ENCODE results near the gene INO80C. TPM values are rescaled to one million over a fixed set of nuclear protein-coding genes. Genes with fewer than 3 reads are reported as not detected.

INO80C gene
- total RNA-seq, 1 donor from 2014 or later: 30.0 TPM

DNA sequence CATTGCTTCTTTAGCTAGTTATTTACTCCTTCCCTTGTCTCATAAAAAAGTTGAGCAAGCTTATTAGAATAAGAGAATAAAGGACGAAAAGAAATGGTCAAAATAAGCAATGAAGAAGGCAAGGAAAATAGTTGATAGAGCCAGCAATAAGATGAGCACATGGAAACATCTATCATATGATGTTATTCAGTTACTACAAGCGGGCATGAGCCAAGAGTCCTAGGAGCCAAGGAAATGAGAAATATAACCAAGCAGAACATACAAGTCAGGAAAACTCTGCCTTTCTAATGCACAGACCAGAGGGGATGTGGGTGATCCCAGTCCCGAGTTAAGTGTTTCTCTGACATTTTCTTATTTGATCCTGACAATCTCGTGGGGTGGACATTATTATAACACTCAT, 33.9 kb downstream of the INO80C start:
- Mint-ChIP-seq H3K4me3 (no peak overlapping the region), H3K4me1 (peaks cover 2% of the 10 kb centered on the region), H3K27me3 (ENCODE audit: low read depth) (no peaks in the 10 kb centered on the region), H3K9me3 (no peaks in the 10 kb centered on the region), H3K27ac (no peak overlapping the region), H3K36me3 (peaks cover 2% of the 10 kb centered on the region)
- TF ChIP-seq, protein P1, sequence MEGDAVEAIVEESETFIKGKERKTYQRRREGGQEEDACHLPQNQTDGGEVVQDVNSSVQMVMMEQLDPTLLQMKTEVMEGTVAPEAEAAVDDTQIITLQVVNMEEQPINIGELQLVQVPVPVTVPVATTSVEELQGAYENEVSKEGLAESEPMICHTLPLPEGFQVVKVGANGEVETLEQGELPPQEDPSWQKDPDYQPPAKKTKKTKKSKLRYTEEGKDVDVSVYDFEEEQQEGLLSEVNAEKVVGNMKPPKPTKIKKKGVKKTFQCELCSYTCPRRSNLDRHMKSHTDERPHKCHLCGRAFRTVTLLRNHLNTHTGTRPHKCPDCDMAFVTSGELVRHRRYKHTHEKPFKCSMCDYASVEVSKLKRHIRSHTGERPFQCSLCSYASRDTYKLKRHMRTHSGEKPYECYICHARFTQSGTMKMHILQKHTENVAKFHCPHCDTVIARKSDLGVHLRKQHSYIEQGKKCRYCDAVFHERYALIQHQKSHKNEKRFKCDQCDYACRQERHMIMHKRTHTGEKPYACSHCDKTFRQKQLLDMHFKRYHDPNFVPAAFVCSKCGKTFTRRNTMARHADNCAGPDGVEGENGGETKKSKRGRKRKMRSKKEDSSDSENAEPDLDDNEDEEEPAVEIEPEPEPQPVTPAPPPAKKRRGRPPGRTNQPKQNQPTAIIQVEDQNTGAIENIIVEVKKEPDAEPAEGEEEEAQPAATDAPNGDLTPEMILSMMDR (IDR thresholded peaks at IDR 0.05; ENCODE audit: unreplicated experiment): no peak
- no peak for DNase-seq (ENCODE audit: low spot score in 2 of 2, unreplicated experiment in 2 of 2)

DNA sequence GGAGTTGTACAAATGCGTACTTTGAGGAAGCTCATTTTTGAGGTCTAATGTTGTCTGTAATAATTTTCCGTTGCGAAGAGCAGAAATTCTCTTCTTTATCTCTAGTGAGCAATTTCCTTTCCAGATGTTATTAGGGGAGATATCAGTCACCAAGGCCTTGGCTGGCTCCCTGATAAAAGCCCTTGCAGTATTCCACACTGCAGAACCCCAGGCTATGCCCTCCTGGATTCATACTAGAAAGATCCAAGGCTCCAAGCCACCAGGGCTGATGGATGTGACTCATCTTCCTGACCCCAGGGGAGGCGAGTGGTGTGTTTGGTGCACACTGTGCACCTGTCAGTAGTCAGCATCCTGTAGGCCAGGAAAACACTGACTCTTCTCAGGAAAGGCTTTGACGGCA, 34.7 kb downstream of the INO80C start:
- Mint-ChIP-seq H3K36me3 (peaks cover 2% of the 10 kb centered on the region), H3K9me3 (no peaks in the 10 kb centered on the region), H3K27me3 (ENCODE audit: low read depth) (no peaks in the 10 kb centered on the region), H3K27ac (no peak overlapping the region), H3K4me1 (peaks cover 8% of the 10 kb centered on the region), H3K4me3 (no peak overlapping the region)
- DNase-seq (ENCODE audit: low spot score in 2 of 2, unreplicated experiment in 2 of 2): no peak
- TF ChIP-seq, protein P1 (IDR thresholded peaks at IDR 0.05; ENCODE audit: unreplicated experiment): no peak

DNA sequence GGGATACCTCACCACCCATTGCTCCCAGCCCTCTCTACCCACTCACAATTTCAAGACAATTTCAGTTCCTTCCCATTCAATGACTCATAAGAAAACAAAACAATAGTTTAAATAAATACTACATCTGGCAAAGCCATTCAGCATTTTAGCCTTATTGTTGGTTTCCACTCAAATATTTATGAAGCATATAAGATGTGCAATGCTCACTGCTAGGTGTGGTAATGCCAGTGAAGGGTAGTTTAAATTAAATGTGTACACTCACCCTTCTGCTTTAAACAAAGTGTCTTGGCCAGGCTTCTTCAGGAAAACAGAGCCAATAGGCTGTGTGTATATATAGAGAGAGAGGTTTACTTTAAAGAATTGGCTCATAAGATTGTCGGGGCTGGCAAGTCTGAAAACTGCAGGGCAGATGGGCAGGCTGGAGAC, 37.0 kb downstream of the INO80C start:
- DNase-seq (ENCODE audit: low spot score in 2 of 2, unreplicated experiment in 2 of 2): no peak
- TF ChIP-seq, protein P1 (IDR thresholded peaks at IDR 0.05; ENCODE audit: unreplicated experiment): no peak
- no peak overlapping the region for H3K27ac Mint-ChIP-seq
- H3K27me3 Mint-ChIP-seq (ENCODE audit: low read depth): no peaks in the 10 kb centered on the region
- H3K9me3 Mint-ChIP-seq: no peaks in the 10 kb centered on the region
- H3K36me3 Mint-ChIP-seq: peaks cover under 1% of the 10 kb centered on the region
- peaks cover 12% of the 10 kb centered on the region for H3K4me1 Mint-ChIP-seq
- no peak overlapping the region for H3K4me3 Mint-ChIP-seq

DNA sequence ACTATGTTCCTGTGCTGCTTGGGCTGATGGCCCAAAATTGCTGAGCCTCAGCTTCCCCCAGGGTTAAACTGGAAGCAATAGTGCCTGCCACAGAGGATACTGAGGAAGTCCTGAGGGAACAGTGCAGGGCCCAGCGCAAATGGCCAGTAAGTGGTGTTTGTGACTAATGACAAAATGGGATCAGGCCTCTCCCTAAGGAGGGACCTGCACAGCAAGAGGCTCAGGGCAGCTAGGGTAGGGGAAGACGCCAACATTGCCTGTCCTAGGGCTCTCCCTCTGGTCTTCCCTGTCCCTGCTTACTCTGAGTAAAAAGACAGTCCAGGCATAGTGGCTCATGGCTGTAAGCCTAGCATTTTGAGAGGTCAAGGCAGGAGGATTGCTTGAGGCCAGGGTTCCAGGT, 37.8 kb downstream of the INO80C start:
- Mint-ChIP-seq H3K4me1 (peaks cover 12% of the 10 kb centered on the region), H3K27ac (no peak overlapping the region), H3K36me3 (no peaks in the 10 kb centered on the region), H3K27me3 (ENCODE audit: low read depth) (no peaks in the 10 kb centered on the region), H3K9me3 (no peaks in the 10 kb centered on the region), H3K4me3 (no peak overlapping the region)
- DNase-seq (ENCODE audit: low spot score in 2 of 2, unreplicated experiment in 2 of 2): no peak
- TF ChIP-seq, protein P1 (IDR thresholded peaks at IDR 0.05; ENCODE audit: unreplicated experiment): no peak

DNA sequence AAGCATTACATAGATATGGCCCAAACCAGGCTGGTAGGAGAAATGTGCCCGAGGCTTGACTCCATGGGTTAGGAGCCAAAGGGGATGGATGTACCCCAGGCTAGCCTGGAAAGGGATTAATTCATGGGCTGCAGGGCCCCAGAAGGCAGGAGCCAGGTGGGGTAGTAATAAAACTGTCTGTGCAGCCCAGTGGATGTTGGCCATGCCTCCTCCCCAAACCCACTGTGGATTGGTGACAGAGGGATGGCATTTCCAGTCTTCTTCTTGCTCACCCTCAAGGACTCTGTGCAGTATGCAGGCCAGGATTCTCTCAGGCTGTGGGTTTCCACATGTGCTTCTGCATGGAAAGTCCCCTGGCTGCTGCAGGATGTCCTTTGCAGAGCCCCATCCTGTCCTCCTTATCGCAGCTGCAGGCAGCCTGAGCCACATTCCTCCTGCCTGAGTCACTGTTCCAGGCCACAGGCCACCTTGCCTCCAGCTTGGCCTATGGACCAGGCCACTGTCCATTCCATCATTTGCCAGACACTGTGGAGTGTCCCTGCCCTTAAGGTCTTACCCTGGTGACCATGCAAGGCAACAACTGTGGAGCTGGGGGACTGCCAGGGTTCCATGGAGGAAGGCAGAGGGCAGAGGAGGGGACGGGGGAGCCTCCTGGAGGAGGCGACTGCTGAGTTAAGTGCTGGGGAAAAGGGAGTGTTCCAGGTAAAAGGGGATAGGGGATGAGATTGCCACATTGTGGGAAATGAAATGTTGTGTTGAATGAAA, 38.9 kb downstream of the INO80C start:
- no peak overlapping the region for H3K4me3 Mint-ChIP-seq
- no peaks in the 10 kb centered on the region for H3K36me3 Mint-ChIP-seq
- TF ChIP-seq, protein P1 (IDR thresholded peaks at IDR 0.05; ENCODE audit: unreplicated experiment): no peak
- H3K27me3 Mint-ChIP-seq (ENCODE audit: low read depth): no peaks in the 10 kb centered on the region
- H3K4me1 Mint-ChIP-seq: peaks cover 12% of the 10 kb centered on the region
- no peaks in the 10 kb centered on the region for H3K9me3 Mint-ChIP-seq
- DNase-seq (ENCODE audit: low spot score in 2 of 2, unreplicated experiment in 2 of 2): no peak
- no peak overlapping the region for H3K27ac Mint-ChIP-seq

Measured in mesothelial cell of epicardium (in vitro differentiated cells).